ENCODE results near the gene EEIG2.
A peak's percentile ranks its signal among the peaks of the same experiment; 100 is the strongest.

The EEIG2 gene

DNA sequence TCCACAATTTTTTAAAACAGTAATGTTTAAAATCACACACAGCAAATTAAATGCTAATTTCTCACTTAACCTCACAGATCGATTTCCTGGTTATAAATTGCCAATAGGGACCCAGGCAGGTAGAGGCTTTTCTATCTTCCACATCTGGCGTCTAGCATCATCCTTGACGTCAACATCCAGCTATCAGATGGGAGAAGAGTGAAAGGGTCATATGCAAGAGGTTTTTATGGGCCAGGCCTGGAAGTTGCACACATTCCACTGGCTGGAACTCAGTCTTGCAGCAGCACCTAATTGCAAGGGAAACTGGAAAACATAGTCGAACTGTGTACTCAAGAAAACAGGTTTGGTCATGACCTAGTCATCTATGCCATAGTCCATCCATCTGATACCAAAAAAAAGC, 6.0 kb upstream of the EEIG2 start:
- TF ChIP-seq, protein P1, sequence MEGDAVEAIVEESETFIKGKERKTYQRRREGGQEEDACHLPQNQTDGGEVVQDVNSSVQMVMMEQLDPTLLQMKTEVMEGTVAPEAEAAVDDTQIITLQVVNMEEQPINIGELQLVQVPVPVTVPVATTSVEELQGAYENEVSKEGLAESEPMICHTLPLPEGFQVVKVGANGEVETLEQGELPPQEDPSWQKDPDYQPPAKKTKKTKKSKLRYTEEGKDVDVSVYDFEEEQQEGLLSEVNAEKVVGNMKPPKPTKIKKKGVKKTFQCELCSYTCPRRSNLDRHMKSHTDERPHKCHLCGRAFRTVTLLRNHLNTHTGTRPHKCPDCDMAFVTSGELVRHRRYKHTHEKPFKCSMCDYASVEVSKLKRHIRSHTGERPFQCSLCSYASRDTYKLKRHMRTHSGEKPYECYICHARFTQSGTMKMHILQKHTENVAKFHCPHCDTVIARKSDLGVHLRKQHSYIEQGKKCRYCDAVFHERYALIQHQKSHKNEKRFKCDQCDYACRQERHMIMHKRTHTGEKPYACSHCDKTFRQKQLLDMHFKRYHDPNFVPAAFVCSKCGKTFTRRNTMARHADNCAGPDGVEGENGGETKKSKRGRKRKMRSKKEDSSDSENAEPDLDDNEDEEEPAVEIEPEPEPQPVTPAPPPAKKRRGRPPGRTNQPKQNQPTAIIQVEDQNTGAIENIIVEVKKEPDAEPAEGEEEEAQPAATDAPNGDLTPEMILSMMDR (IDR thresholded peaks at IDR 0.05; ENCODE audit: low read depth, low read length) = no peak
- no peak overlapping the region for H3K4me3 ChIP-seq (replicated peaks in 1 of 2; ENCODE audit: low read depth in 2 of 2, low read length in 2 of 2)
- no peak for DNase-seq (ENCODE audit: low read depth in 2 of 2)

DNA sequence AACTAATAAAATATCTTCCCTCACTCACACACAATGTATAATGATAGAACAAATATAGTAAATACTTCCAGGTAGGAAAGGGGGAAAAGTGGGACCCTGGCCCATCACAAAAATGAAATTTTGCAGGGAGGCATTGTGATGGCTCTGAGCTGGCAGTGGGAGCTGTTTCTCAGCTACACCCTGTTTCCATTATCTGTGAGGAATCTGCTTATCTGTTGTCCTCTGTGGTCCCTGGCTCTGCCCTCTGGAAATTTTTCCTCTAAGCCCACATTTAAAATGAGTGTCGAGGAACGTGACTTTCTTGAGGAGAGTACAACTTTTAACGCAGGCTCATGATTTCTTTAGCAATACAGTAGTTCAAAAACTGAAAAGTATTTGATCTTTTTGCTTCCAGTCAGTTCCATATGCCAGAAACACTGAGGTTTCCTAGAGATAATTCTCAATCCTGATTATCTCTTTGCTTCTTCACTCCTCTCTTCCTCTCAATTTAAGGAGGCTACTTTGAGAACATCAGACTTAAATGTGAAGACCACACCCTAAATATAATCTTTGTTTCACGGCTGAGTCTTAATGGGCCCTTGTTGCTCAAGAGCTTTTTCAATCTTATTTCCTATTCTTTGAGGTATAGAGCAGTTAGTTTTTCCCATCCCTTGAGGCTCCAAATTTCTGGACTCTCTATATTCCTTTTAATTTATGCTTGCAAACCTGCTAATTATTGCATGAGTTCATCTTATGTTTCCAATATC, 5.0 kb upstream of the EEIG2 start:
- no peak for DNase-seq (ENCODE audit: low read depth in 2 of 2)
- TF ChIP-seq, protein P1 (IDR thresholded peaks at IDR 0.05; ENCODE audit: low read depth, low read length) = no peak
- H3K4me3 ChIP-seq (replicated peaks in 1 of 2; ENCODE audit: low read depth in 2 of 2, low read length in 2 of 2) = no peak overlapping the region

DNA sequence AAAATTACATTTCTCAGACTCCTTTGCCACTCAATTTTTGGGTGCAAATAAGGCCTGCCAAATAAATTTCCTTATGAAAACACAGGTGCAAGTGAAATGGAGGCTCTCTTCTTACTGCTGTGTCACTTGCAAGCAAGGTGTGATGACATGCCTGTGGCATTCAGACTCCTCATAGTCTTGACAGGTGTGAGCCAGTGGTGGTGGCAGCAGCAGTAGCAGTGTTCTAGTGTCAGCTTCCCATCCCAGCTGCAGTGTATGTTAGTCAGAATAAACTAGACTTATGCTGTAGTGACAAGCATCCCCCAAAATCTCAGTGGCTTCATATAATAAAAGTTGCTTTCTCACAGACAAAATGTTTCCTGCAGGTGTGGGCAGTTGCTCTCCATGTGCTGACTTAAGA, 3.8 kb upstream of the EEIG2 start:
- H3K4me3 ChIP-seq (replicated peaks in 1 of 2; ENCODE audit: low read depth in 2 of 2, low read length in 2 of 2) = no peak overlapping the region
- TF ChIP-seq, protein P1 (IDR thresholded peaks at IDR 0.05; ENCODE audit: low read depth, low read length) = no peak

DNA sequence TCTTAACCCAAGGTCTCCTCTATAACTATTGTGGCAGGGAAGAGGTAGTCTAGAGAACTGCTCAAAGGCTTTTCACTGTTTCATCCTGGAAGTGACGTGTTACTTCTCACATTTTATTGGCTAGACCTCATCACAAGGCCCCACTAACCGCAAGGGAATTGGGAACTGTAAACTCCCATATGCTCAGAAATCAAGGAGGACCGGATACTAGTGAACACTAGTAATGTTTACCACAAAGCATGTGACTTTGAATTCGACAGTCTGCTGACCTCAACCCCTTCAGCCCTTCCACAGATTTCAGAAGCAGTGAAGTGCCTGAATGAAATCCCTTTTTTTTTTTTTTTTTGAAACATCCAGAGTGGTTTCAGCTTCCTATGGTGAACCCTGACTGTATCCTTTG, 3.4 kb upstream of the EEIG2 start:
- TF ChIP-seq, protein P1 (IDR thresholded peaks at IDR 0.05; ENCODE audit: low read depth, low read length) = no peak

More for the DNA sequence above, 3.8 kb upstream of the EEIG2 start:
- DNase-seq (ENCODE audit: low read depth in 2 of 2) = no peak

DNA sequence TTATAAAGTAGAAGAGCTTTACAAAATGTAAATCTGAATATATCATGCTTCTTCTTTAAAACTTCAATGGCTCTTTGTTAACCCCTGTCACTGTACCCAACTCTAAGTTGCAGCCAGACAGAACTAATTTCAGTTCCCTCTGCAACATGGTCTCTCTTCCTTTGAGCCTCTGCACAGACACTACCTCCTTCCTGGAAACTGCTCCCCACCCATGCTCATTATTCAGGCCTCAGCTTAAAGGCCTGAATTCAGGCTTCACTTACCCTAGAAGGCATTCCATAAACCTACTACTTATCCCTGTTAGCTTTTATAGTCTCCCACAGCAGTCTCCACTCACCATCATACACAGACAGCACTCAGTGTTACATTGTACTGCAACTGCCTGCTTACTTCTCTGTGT, 2.6 kb upstream of the EEIG2 start:
- DNase-seq (ENCODE audit: low read depth in 2 of 2) = no peak
- H3K4me3 ChIP-seq (replicated peaks in 1 of 2; ENCODE audit: low read depth in 2 of 2, low read length in 2 of 2) = no peak overlapping the region
- TF ChIP-seq, protein P1 (IDR thresholded peaks at IDR 0.05; ENCODE audit: low read depth, low read length) = no peak

More for the DNA sequence above, 3.4 kb upstream of the EEIG2 start:
- H3K4me3 ChIP-seq (replicated peaks in 1 of 2; ENCODE audit: low read depth in 2 of 2, low read length in 2 of 2) = no peak overlapping the region
- DNase-seq (ENCODE audit: low read depth in 2 of 2) = no peak

DNA sequence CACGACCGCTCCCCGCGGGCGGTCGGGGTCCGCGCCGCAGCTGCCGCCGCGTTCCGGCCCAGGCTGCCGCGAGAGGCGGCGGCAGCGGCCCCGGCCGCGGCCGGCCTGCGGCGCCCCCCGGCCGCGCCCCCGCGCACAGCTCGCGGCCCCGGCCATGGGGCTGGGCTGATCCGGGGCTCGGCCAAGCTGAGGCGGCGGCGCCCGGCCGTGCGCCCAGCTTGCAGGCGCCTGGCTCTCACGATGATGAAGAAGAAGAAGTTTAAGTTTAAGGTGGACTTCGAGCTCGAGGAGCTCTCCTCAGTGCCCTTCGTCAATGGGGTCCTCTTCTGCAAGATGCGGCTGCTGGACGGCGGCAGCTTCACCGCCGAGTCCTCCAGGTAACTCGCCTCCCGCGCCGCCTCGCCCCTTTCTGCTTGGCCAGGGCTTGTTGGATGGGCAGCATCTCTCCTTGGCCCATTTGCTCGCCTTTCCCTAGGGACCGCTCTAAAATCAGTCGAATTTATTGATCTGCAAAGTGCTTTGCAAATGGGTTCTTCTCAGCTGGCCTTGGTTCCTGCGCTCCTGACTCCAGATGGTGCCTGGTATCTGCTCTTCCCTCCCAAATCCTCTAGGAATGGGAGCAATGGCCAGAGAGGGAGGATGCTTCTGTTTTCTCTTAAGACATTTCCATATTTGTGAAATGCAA, 431 bp downstream of the EEIG2 start:
- H3K4me3 ChIP-seq (replicated peaks in 1 of 2; ENCODE audit: low read depth in 2 of 2, low read length in 2 of 2) = peak overlapping the region; percentile 69 to 83
- DNase-seq (ENCODE audit: low read depth in 2 of 2) = peak; percentile 35 to 38
- TF ChIP-seq, protein P1 (IDR thresholded peaks at IDR 0.05; ENCODE audit: low read depth, low read length) = no peak

Measured in cardiac fibroblast (primary cell).